ENCODE measurements around the gene NXPE4. TPM values are rescaled to one million over a fixed set of nuclear protein-coding genes. Genes with fewer than 3 reads are reported as not detected.

Gene NXPE4
- not detected in 5 replicates for total RNA-seq (2022; extraction: Qiagen RNA extraction)

GRCh38 chr11:114595571-114595970 is at the start of gene NXPE4:
Gene NXPE4 (minus strand): TSS chr11:114595786. CDS start chr11:114594759, 1,027 bp downstream.

GRCh38 chr11:114559425-114560310 is 35.9 kb downstream of the NXPE4 start, which contains the start of gene NXPE1:
Gene NXPE1 (minus strand): TSS chr11:114559881. CDS start chr11:114551201, 8,680 bp downstream.

Other genes starting within 250 kb of the NXPE4 start
- 2.6 to 4.1 TPM (median 3.7 TPM) in 5 replicates for gene C11orf71, start 195.3 kb downstream of the NXPE4 start, total RNA-seq (2022; extraction: Qiagen RNA extraction)
- 24.4 to 31.8 TPM (median 26.5 TPM) in 5 replicates for gene RBM7, start 195.1 kb downstream of the NXPE4 start, total RNA-seq (2022; extraction: Qiagen RNA extraction)
- gene REXO2, start 156.3 kb downstream of the NXPE4 start, total RNA-seq (2022; extraction: Qiagen RNA extraction), result 102 to 108 TPM (median 104 TPM) in 5 replicates
- not detected in 5 replicates for gene NXPE1, start 35.9 kb downstream of the NXPE4 start, total RNA-seq (2022; extraction: Qiagen RNA extraction)
- gene NXPE2, start 82.7 kb upstream of the NXPE4 start, total RNA-seq (2022; extraction: Qiagen RNA extraction), result not detected in 5 replicates